AG10803 (cell line): ENCODE data around the gene FAU.

Source experiments
- DNase-seq: peaks from one replicate; pipeline ENCODE4 v3.0.0; 2010; ENCODE audit warnings: low read depth
- H3K4me3 ChIP-seq: 2 replicates; pipeline ENCODE4 v1.5.1; 2011; ENCODE audit warnings: mild to moderate bottlenecking, low read length, control low read depth
- TF ChIP-seq, protein P1 (sequence below): conservative IDR thresholded peaks from 2 replicates; pipeline ENCODE4 v1.5.1; 2011; ENCODE audit warnings: mild to moderate bottlenecking, low read length, control low read depth, inconsistent platforms

Gene FAU

DNA sequence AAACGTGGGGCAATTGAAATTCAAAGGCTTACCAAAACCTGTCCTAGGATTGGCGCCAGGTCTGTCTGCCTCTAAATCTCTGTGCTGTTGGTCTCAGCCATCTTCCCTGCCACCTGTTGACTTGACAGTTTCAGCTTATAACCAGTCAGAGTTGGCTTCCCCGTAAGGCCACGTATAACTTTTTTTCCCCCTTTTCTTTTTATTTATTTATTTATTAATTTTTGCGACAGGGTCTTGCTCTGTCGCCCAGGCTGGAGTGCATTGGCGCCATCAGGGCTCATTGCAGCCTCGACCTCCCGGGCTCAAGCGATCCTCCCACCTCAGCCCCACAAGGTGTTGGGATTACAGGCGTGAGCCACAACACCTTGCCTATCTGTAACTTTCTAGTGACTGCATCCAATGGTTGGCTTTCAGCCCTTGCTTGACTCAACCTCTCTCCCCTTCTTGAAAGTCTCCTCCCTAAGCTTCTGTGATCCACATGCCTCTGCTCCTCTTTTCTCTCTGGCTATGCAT is 13.8 kb upstream of the FAU start:
- TF ChIP-seq, protein P1, sequence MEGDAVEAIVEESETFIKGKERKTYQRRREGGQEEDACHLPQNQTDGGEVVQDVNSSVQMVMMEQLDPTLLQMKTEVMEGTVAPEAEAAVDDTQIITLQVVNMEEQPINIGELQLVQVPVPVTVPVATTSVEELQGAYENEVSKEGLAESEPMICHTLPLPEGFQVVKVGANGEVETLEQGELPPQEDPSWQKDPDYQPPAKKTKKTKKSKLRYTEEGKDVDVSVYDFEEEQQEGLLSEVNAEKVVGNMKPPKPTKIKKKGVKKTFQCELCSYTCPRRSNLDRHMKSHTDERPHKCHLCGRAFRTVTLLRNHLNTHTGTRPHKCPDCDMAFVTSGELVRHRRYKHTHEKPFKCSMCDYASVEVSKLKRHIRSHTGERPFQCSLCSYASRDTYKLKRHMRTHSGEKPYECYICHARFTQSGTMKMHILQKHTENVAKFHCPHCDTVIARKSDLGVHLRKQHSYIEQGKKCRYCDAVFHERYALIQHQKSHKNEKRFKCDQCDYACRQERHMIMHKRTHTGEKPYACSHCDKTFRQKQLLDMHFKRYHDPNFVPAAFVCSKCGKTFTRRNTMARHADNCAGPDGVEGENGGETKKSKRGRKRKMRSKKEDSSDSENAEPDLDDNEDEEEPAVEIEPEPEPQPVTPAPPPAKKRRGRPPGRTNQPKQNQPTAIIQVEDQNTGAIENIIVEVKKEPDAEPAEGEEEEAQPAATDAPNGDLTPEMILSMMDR, result no peak
- no peak for DNase-seq

DNA sequence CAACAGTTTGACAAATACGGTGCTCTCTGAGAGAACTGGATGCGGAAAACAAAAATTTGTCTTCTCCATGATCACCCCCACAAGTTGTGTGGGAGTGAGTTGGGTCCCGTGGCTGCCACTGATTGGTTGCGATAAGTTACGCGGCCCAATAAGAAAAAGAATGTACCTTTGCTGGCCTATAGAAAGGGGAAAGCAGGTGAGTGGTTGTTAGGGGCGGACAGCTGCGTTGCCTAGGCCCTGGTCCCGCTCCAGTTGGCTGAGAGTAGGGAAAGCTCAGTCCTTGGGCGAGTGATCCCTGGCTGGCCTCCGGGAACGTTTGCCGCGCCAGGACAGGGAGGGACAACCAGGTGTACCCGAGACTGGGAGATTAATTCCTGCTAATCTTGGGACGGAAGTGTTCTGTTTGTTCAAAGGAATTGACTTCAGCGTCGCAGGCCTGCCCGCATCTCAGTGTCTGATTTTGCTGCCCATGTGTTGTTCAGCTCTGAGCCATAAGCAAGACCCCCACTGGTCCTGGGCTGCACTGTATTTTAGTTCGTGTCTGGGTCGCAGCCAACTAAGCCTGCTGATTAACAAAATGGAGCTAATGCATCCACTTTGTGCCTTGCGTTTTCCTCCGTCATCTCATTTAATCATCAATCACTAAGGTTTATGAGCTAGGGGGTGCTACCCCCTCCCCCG is 13.2 kb upstream of the FAU start:
- H3K4me3 ChIP-seq, result peak overlapping the region; percentile 94
- TF ChIP-seq, protein P1, result no peak
- peak; percentile 96 for DNase-seq

More for the DNA sequence above, 13.8 kb upstream of the FAU start:
- H3K4me3 ChIP-seq, result peak overlapping the region; percentile 94

DNA sequence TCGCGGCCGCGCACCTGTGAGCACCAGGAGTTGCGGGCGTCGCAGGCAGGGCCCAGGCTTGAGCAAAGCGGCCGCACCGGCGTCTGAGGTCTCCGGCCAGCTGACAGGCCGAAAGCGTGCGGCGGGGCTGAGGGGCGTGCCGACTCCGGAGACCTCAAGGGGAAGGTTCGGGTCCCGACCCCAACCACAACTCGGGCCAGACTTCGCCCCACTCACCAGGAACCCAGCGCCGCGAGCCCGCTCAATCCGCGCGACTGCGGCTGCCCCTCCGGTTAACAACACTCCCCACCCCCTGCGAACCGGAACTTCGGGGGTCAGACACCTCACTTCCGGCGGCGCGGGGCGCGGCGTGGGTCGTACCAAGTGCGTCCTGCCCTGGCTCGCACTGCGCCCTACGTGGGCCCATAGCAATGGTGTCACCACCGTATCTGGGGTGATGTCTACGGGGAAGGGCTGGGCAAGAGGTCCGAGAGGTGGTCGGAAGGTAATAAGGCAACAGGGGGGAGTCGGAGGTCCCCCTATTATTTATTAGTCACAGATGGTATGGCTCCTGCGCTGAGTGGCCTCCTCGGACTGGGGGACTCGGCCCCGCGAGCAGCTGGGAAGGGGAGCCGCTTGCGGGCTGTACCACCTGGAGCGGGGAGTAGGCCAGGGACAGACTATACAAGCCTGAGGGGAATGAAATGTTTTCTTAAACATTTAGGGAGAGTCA is 12.5 kb upstream of the FAU start, which contains the start of gene SYVN1:
TSS of gene SYVN1 (minus strand) at position 280 of the 712 bp plus-strand sequence. CDS start 918 bp downstream, outside the sequence.
- DNase-seq, result peak; percentile 86
- H3K4me3 ChIP-seq, result peak within 1 kb of the TSS; percentile 94
- TF ChIP-seq, protein P1, result no peak

DNA sequence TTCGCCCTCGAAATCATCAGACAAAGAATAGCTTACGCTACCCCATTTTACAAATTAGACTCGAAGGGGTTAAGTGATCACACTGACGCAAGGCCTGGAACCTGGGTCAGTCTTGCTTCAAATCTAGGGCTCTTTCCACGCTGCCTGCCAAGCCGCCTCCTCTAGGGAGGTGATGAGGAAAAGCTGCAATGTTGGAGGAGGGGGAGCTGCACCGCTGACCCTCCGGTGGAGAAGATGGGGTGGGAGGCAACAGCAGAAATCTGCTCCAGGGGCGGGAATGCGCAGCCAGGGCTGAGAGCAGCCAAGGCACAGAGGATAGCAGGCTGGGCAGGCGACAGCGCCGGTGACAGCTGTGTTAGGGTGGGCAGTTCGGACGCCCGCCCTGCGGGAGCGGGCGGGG is 11.8 kb upstream of the FAU start:
- DNase-seq, result no peak
- TF ChIP-seq, protein P1, result no peak
- H3K4me3 ChIP-seq, result peak overlapping the region; percentile 94

DNA sequence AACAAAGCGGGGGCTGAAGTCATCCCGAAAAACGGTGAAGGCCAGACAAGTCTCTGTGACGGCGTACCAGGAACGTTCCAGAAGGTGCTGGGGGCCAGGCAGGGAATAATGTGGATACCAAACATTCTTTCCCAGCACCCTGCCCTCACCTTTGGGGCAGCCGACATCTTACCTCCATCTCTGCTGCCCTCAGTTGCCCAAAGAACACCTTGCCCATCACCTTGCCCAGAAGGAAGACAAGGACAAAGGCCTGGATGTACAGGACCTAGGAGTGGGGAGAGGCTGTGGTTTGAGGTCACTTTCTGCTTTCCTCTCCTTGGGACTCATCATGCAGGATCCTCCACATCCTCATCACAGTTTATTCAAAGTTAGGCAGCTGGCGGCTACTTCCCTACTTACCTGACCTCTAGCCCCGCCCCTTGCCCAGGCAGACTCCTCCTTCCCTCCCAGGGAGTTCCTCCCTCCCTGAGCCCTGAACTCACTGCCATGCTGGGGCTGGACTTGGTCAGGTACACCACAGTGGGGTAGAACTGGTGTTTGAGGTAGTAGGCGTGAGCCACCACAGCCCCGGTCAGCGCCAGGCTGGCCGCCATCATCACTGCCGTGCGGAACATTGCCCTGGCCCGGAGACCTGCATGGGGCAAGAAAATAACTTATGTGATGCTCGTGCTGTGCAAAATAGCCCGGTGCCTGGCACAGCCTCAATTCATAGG is 11.2 kb upstream of the FAU start:
- DNase-seq, result no peak
- peak overlapping the region; percentile 94 for H3K4me3 ChIP-seq
- TF ChIP-seq, protein P1, result no peak

DNA sequence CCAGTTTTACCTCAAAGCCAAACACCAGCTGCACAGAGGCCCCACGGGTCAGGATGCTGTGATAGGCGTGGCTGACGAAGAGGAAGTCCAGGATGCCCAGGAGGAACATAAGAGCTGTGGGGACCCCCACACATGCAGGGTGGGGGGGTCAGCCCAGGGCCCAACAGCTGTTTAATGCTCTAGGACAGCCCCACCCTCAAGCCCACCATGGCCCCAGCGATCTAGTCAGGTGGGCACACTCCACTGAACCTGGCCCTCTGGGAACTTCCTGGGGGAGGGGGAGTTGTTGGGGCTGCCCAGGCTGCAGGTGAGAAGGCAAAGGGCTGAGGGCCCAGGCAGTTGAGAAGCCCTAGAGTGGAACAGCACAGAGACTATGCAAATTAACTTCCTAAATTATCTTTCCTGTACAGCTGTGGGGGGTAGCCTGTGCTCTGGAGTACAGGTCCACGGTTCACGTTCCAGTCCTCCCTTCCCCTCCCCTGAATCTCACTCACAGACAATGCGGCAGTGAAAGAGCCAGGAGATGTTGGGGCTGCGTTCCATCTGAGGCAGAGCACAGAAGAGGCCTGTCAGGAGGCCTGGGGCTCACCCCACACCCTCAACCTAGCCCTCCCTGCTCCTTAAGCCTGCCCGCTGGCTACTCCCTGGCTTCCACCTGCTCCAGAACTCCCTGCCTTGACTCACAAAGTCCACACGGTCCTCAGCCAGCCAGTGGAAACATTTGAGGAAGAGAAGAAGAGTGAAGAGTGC is 10.5 kb upstream of the FAU start:
- TF ChIP-seq, protein P1, result no peak
- H3K4me3 ChIP-seq, result peak overlapping the region; percentile 94
- DNase-seq, result no peak
